Fibroblast of lung (primary cell): ENCODE results near the gene ATP5MC2.

Experiments used
- EZH2 ChIP-seq: IDR thresholded peaks from 2 replicates; pipeline ENCODE4 v1.5.1; 2012; ENCODE audit warnings: low read length, control low read depth, mild to moderate bottlenecking; ENCODE audit errors: missing control alignments
- TF ChIP-seq, protein P1 (sequence below), 2 donors: IDR thresholded peaks in 1 of 2; conservative IDR thresholded peaks in 1 of 2; 1 replicate in 1 of 2; 2 replicates in 1 of 2; pipeline ENCODE4 v1.5.1; 2011 to 2012; ENCODE audit warnings: low read length in 2 of 2, control low read depth in 1 of 2, inconsistent platforms in 1 of 2, low read depth in 1 of 2, mild to moderate bottlenecking in 1 of 2

- TF ChIP-seq, protein P1, sequence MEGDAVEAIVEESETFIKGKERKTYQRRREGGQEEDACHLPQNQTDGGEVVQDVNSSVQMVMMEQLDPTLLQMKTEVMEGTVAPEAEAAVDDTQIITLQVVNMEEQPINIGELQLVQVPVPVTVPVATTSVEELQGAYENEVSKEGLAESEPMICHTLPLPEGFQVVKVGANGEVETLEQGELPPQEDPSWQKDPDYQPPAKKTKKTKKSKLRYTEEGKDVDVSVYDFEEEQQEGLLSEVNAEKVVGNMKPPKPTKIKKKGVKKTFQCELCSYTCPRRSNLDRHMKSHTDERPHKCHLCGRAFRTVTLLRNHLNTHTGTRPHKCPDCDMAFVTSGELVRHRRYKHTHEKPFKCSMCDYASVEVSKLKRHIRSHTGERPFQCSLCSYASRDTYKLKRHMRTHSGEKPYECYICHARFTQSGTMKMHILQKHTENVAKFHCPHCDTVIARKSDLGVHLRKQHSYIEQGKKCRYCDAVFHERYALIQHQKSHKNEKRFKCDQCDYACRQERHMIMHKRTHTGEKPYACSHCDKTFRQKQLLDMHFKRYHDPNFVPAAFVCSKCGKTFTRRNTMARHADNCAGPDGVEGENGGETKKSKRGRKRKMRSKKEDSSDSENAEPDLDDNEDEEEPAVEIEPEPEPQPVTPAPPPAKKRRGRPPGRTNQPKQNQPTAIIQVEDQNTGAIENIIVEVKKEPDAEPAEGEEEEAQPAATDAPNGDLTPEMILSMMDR (conservative IDR thresholded peaks at IDR 0.05 in 1 of 2, IDR thresholded peaks at IDR 0.05 in 1 of 2; ENCODE audit: low read depth in 1 of 2, low read length in 2 of 2) = no peak
- TF ChIP-seq EZH2 = no peak
Measured at GRCh38 chr12:53623548-53624385, 52.1 kb downstream of the ATP5MC2 start.
